Skin of body (tissue), 2 donors: ENCODE data around the gene EML4. TPM values are rescaled to one million over a fixed set of nuclear protein-coding genes. Genes with fewer than 3 reads are reported as not detected.
"Not testable (repeated sequence)": the region's sequence is repeated elsewhere in the genome, so short reads cannot be mapped to it uniquely, and the experiment has no call there.

Experiments used
- DNase-seq: peaks from one replicate; lab custom pipeline; 2025; lab: John Stamatoyannopoulos, UW
- total RNA-seq: library from RNA; depleted of rRNA; stranded (reverse); fragments of >200 nt; gene quantifications from one replicate; pipeline ENCODE4 v1.2.3, GENCODE V29; 2014

Gene EML4
- total RNA-seq, 1 donor from 2014 or later = 54.7 TPM

DNA sequence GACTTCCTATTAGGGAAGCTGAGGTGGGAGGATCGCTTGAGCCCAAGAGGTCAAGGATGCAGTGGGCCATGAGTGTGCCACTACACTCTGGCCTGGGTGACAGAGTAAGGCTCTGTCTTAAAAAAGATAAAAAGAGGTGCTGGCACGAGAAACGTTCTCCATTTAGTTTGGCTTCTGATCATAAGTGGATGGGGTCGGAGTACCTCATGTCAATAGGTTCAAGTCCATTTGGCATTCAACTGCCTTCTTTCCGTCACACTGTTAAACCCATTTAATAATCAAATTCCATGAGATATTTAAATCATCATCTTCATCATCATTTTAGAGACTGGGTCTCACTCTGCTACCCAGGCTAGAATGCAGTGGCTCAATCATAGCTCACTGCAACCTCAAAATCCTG is 182.7 kb downstream of the EML4 start:
- no peak for DNase-seq

DNA sequence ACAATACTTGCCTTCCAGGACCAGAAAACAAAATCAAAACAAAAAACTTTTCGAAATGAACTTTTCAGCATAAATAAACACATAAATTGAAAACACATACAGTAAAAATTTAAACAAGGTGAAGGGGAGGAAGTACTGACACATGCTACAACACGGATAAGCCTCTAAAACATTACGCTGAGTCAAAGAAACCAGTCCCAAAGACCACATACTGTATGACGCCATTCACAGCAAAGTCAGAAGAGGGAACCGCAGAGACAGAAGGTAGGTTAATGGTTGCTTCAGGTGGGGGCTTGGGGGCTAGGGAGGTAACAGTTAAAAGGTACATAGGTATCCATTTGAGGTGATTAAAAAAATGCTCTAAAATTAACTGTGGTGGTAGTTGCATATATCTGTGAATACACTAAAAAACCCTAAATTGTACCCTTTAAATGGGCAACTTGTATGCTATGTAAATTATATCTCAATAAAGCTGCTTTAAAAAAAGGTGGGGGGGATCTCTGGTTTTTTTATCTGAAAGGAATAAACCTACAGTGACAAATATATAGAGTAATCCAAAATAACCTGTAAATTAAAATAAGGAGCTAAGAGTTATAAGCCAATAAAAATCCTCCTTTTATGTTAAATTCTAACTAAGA is 184.8 kb downstream of the EML4 start:
- DNase-seq = no peak

DNA sequence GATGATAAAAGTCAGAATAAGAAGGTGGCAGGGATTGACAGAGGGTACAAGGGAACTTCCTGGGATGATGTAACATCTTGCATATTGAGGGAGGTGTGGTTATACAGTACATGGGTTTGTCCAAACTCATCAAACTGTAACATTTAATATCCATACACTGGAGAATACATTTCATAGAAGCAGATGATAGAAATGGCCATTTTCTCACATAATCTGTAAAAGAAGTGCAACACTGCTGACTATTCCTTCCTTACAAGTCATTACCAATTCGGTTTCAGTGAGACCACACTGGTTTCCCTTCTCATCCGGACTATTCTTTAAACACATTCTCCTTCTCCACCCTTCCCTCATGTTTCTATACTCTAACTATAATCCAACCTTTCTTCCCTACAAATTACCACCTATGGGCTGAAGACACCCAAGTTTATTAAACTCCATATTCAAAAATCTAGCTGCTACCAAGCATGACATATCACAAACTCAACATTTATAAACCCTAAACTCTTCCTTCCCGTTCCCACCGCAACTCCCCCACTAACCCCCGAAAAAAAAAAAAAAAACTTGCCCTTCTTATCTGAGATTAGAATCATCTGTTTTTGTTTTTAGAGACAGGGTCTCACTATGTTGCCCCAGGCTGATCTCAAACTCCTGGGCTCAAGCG is 190.3 kb downstream of the EML4 start:
- DNase-seq = no peak

GRCh38 chr2:42359965-42360483 is 190.9 kb downstream of the EML4 start:
- no peak for DNase-seq

- peak; percentile 31 for DNase-seq
These were observed 191.3 kb downstream of the EML4 start for GRCh38 chr2:42360493-42360889.

GRCh38 chr2:42360890-42361727 is 192.0 kb downstream of the EML4 start, which contains the start of gene COX7A2L:
Gene COX7A2L, minus strand, starts transcription at chr2:42361217. Its CDS starts 56 bp downstream, at chr2:42361161.
- peak; percentile 100 for DNase-seq

DNA sequence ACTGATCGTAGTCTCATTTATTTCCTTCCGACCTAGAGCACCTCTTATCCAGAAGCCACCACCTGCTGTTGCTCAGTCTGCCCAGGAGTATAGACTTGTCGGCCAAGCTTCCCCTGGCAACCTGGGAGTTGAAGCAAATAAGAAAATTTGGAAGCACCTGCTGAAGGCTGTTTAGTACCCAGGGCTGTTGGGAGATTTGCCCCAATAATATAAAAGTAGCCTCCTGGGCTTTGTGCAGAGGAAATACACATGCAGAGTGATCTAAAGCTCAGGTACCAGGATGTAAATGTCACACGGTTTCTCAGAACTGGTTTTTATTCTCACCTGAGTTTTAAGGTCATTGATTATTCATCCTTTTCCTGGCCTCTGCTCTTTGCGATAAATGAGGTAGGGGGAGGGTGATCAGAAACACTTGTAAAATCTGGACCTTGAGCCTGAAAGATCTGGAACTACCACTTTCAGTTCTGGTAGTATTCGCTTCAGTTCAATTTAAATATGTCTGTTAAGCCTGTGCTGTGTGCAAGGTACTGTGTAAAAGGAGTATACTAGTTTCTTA is 192.7 kb downstream of the EML4 start:
- peak; percentile 55 for DNase-seq

DNA sequence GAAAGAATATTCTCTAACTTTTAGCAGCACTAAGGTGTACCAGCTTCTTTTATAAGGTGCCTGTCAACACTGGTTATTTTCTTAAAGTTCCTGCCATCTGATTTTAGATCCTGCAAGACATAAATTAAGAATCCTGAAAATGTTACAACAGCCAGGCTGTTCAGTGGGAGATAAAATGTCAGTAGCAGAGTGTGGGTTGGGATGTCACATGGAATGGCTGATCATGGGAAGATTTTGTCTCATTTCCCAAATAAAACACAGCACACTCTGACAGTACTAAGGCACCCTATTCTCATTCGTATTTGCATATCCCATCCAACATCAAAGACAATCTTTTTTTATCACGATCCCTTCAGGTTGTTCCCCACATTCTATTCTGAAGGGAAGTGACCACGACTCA is 194.3 kb downstream of the EML4 start:
- DNase-seq = no peak

- DNase-seq = no peak
These were observed 195.5 kb downstream of the EML4 start for GRCh38 chr2:42364658-42365057.

DNA sequence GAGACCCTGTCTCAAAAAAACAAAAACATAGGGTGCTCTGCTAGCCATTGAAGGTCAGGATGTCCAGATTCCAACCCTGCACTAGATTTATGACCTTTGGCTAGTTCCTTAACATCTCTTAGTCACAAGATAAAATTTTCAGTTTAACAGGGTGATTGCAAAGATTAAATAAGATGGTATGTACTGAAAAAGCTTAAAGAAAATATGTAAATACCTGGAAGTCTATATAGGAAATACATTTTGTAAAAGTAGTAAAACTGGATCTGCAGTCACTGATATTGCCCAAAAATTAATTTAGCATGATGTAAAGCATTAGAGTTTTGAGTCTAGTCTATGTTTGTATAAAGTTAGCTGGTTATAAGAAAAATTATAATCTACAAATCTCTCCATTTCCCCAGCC is 197.3 kb downstream of the EML4 start:
- no peak for DNase-seq

DNA sequence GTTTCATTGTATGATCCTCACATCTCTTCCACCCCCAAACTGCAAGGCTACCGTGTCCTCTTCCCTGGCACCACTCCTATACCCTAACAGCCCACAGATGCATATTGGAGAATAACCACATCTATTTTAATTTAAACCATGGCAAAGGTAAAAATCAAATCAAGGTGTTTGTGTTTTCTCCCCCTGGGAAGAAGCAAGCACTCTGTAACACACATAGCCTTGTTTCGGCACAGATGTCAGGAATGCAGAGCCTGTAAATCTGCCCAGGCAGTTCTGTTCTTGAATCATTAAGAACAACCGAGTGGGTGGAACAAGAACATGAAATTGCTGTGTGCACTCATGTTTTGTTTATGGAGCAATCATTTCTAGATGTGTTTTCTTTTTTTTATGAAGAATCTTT is 198.7 kb downstream of the EML4 start:
- DNase-seq = no peak

DNA sequence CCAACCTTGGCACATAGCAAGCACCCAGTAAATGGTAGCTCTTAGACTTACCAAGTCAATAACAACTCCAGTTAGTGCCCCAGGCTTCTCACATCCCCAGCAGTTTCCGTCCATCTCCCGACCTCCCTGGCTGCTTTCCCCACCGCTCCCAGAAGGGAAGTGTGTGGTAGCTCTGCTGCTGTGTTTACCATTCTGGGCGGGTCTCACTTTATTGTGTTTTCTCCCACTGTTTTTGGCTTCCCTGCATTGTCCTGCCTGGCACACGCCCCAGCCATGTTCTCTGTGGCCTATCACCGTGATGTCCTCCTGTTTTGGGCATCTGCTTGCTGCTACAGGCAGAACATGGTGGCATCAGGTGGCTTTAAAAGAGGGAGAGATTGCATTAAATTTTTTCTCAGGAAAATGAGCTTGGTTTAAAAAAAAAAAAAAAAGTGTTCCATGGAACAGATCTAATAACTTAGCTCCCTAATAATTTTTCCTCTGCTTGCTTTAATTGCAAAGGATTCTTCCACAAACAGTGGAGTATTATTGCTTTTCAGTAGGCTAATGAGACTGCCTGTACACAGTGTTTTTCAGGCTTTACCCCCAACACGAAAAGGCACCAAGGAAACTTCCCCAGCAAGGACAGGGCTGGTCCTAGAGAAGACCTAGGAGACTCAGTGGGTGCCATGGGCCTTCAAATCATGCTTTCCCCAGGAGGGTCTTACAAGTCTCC is 199.8 kb downstream of the EML4 start:
- no peak for DNase-seq

- no peak for DNase-seq
These were observed 200.5 kb downstream of the EML4 start for GRCh38 chr2:42369532-42370229.

GRCh38 chr2:42371611-42372473 is 202.7 kb downstream of the EML4 start:
- DNase-seq = peak; percentile 39

GRCh38 chr2:42372474-42373200 is 203.5 kb downstream of the EML4 start:
- DNase-seq = peak; percentile 56

DNA sequence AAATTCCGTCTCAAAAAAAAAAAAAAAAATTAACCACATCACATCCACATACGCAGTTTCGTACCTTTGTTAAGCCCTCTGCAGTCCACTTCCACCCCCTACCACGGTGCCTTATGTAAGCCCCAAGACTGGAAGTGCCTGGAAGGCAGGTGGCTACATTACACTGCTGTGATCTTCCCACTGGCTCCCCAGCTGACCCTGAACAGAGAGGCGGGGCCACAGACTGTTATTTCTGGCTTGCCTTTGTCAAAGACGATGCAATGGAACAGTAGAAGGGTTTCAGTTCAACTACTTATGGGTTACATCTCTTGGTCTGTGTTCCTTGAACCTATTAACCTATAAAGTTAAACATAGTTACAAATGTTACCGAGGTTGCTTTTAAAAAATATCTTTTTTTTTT is 207.6 kb downstream of the EML4 start:
- DNase-seq = no peak

- DNase-seq = no peak
These were observed 209.3 kb downstream of the EML4 start for GRCh38 chr2:42378415-42378814.

DNA sequence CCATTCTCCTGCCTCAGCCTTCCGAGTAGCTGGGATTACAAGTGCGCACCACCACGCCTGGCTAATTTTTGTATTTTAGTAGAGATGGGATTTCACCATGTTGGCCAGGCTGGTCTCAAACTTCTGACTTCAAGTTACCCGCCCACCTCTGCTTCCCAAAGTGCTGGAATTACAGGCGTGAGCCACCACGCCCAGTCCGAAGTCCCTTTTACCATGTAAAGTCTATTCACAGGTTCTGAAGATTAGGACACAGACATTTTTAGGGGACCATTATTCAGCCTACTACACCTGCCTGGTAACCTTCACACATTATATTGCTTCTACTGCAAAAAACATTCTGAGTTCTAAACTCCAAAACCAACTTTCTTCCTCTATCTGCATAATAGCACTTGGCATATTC is 210.9 kb downstream of the EML4 start:
- DNase-seq = not testable (repeated sequence)

DNA sequence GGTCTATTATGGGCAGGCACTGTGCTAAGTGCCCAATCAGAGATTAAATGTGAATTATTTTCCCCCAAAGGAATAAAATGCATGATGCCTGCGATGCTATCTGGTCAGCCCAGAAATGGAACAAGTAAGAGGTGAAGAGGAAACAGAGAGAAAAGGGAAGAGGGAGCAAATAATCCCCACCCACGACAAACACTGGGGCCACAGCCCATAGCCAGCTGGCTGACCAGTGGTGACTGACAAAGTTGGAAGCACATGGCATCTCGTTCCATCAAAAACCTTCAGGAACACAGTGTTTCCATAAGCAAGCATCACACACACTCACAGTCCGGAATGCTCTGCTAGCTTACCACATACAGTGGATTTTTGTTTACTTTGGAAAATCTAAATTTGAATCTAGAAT is 213.0 kb downstream of the EML4 start:
- no peak for DNase-seq
